Measurements from ENCODE around the gene SCGB2B2. TPM values are rescaled to one million over a fixed set of nuclear protein-coding genes. Genes with fewer than 3 reads are reported as not detected.

The SCGB2B2 gene
- polyA plus RNA-seq, 1 donor (not counting 4 experiments of a cell fraction or from before 2014, with no cell fraction given): 0.10 TPM

DNA sequence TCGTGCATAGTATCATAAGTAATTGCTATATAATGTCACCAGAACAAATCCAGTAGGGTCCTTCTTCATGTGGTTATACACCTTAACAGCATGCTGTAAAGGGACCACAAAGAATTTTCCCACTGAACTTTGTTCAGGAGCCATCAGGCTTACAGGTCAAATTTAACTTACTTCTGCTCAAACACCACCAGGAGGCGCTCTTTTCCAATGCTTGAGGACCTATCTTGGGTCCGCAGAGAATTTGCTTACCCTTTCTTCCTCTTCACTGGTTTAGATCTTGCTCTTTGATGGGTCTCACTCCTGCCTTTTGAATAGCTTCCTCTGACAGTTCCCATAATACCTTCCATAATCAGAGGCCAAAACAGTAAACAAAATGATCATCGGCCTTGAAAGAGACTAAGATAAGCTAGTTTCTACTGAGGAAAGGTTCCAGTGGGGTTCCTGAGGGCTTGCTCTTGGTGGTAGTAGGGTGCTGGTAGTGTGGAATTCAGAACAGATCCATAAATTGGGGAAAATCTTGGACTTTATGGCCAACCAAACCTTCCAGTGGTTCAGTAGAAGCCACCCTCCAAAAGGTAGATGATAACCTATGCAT, 37.4 kb downstream of the SCGB2B2 start:
- Histone ChIP-seq H3K27me3 (ENCODE audit: control insufficient read depth, extremely low read depth, insufficient read depth, low read length) (no peaks in the 10 kb centered on the region), H3K79me2 (ENCODE audit: control insufficient read depth, insufficient read depth, low read length) (no peaks in the 10 kb centered on the region), H3K4me3 (ENCODE audit: control insufficient read depth in 2 of 3, extremely low read depth in 1 of 3, insufficient read depth in 2 of 3, low read depth in 1 of 3, low read length in 3 of 3) (no peak overlapping the region), H3K9me1 (ENCODE audit: control insufficient read depth, extremely low read depth, insufficient read depth, low read length) (no peaks in the 10 kb centered on the region), H3K27ac (ENCODE audit: control insufficient read depth, insufficient read depth, low read length) (no peak overlapping the region), H3K4me1 (ENCODE audit: control insufficient read depth, extremely low read depth, insufficient read depth, low read length) (no peaks in the 10 kb centered on the region), H3K4me2 (ENCODE audit: control insufficient read depth, extremely low read depth, insufficient read depth, low read depth, low read length) (no peak overlapping the region), H2AFZ (ENCODE audit: control insufficient read depth, low read length) (no peak overlapping the region), H3K36me3 (ENCODE audit: control insufficient read depth in 2 of 2, extremely low read depth in 1 of 2, insufficient read depth in 2 of 2, low read length in 2 of 2) (no peaks in the 10 kb centered on the region), H3K9me3 (ENCODE audit: control insufficient read depth, low read depth, low read length) (no peaks in the 10 kb centered on the region), H4K20me1 (ENCODE audit: control insufficient read depth, extremely low read depth, insufficient read depth, low read length) (no peaks in the 10 kb centered on the region), H3K9ac (ENCODE audit: control insufficient read depth, extremely low read depth, insufficient read depth, low read length) (no peak overlapping the region)
- DNase-seq (ENCODE audit: low read depth, low spot score) (peak; percentile 26), FAIRE-seq (peak; percentile 77)
- TF ChIP-seq CTCF (optimal IDR thresholded peaks at IDR 0.05 in 1 of 3, IDR thresholded peaks at IDR 0.05 in 1 of 3, conservative IDR thresholded peaks at IDR 0.05 in 1 of 3; ENCODE audit: extremely low read depth in 1 of 3, insufficient read depth in 2 of 3, low read length in 3 of 3) (peak; percentile 67 to 78 (median 69)), EZH2 (IDR thresholded peaks at IDR 0.05; ENCODE audit: low read length) (no peak)
- dilution Hi-C loops (cut with MboI; ENCODE audit: extremely low pct_ligation_motif_present, low sequenced_read_pairs): no loop called here

DNA sequence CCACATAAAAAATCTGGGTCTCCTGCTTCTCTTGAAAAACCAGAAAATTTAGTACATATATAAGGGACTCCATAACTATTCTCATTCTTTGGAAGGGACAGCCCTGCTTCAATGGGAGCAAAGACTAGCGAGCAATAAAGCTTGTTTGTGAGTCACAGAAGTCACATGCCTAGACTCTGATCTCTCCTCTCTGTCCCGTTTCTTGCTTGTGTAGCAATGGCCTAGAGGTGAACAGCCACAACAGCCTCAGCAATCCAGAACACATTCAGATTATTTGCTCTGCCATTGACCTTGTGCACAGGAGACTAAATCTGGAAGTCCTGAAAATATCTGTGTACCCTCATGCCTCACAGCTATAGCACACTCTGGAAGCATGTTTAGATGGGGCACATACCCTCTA, 43.2 kb downstream of the SCGB2B2 start:
- Histone ChIP-seq H3K9ac (ENCODE audit: control insufficient read depth, extremely low read depth, insufficient read depth, low read length) (no peak overlapping the region), H3K4me1 (ENCODE audit: control insufficient read depth, extremely low read depth, insufficient read depth, low read length) (no peaks in the 10 kb centered on the region), H3K4me2 (ENCODE audit: control insufficient read depth, extremely low read depth, insufficient read depth, low read depth, low read length) (no peak overlapping the region), H3K27me3 (ENCODE audit: control insufficient read depth, extremely low read depth, insufficient read depth, low read length) (no peaks in the 10 kb centered on the region), H3K27ac (ENCODE audit: control insufficient read depth, insufficient read depth, low read length) (no peak overlapping the region), H3K9me3 (ENCODE audit: control insufficient read depth, low read depth, low read length) (no peaks in the 10 kb centered on the region), H3K79me2 (ENCODE audit: control insufficient read depth, insufficient read depth, low read length) (no peaks in the 10 kb centered on the region), H3K9me1 (ENCODE audit: control insufficient read depth, extremely low read depth, insufficient read depth, low read length) (no peaks in the 10 kb centered on the region), H2AFZ (ENCODE audit: control insufficient read depth, low read length) (no peak overlapping the region), H3K4me3 (ENCODE audit: control insufficient read depth in 2 of 3, extremely low read depth in 1 of 3, insufficient read depth in 2 of 3, low read depth in 1 of 3, low read length in 3 of 3) (no peak overlapping the region), H3K36me3 (ENCODE audit: control insufficient read depth in 2 of 2, extremely low read depth in 1 of 2, insufficient read depth in 2 of 2, low read length in 2 of 2) (no peaks in the 10 kb centered on the region), H4K20me1 (ENCODE audit: control insufficient read depth, extremely low read depth, insufficient read depth, low read length) (no peaks in the 10 kb centered on the region)
- DNase-seq (ENCODE audit: low read depth, low spot score): no peak
- TF ChIP-seq EZH2 (IDR thresholded peaks at IDR 0.05; ENCODE audit: low read length) (no peak), CTCF (optimal IDR thresholded peaks at IDR 0.05 in 1 of 3, IDR thresholded peaks at IDR 0.05 in 1 of 3, conservative IDR thresholded peaks at IDR 0.05 in 1 of 3; ENCODE audit: extremely low read depth in 1 of 3, insufficient read depth in 2 of 3, low read length in 3 of 3) (no peak)
- dilution Hi-C loops (cut with MboI; ENCODE audit: extremely low pct_ligation_motif_present, low sequenced_read_pairs): no loop called here
- FAIRE-seq: no peak

Small RNA genes lying within 50 kb of the gene (small RNA-seq; reads per million reads assigned to genes)
- 0 reads per million in 3 experiments for gene RF00611 (ENCODE audit: insufficient read length in 3 of 3, low read depth in 3 of 3, low replicate concordance in 1 of 3)

Other genes with a start within 250 kb of the SCGB2B2 start
- gene UBA2, start 248.8 kb downstream of the SCGB2B2 start, polyA plus RNA-seq: 85.1 to 161 TPM (median 89.7 TPM) in 3 replicates
- 13.2 to 17.7 TPM (median 14.5 TPM) in 3 replicates for gene WTIP, start 195.4 kb downstream of the SCGB2B2 start, polyA plus RNA-seq
- gene ZNF302, start 519 bp upstream of the SCGB2B2 start, polyA plus RNA-seq: 6.4 to 14.1 TPM (median 13.4 TPM) in 3 replicates
- gene ZNF181, start 57.1 kb upstream of the SCGB2B2 start, polyA plus RNA-seq: 2.9 to 4.5 TPM (median 4.0 TPM) in 3 replicates
- gene ZNF599, start 96.1 kb upstream of the SCGB2B2 start, polyA plus RNA-seq: 2.8 to 5.3 TPM (median 3.6 TPM) in 3 replicates
- gene ZNF30, start 249.7 kb upstream of the SCGB2B2 start, polyA plus RNA-seq: 2.8 to 4.6 TPM (median 4.1 TPM) in 3 replicates

Data from keratinocyte (primary cell).